ENCODE measurements around the gene ARMH4. TPM values are rescaled to one million over a fixed set of nuclear protein-coding genes. Genes with fewer than 3 reads are reported as not detected.

ARMH4 gene
- total RNA-seq, 1 donor from 2014 or later = 1.4 TPM

- no peak for DNase-seq (ENCODE audit: low read depth in 2 of 2)
Observed at GRCh38 chr14:57970175-57970574, 181.8 kb downstream of the ARMH4 start.

GRCh38 chr14:57963071-57963470 lies 188.9 kb downstream of the ARMH4 start:
- no peak for DNase-seq (ENCODE audit: low read depth in 2 of 2)

- no peak for DNase-seq (ENCODE audit: low read depth in 2 of 2)
Observed at GRCh38 chr14:57962325-57963035, 189.5 kb downstream of the ARMH4 start.

- no peak for DNase-seq (ENCODE audit: low read depth in 2 of 2)
Observed at GRCh38 chr14:57961786-57962060, 190.3 kb downstream of the ARMH4 start.

- no peak for DNase-seq (ENCODE audit: low read depth in 2 of 2)
Observed at GRCh38 chr14:57960946-57961785, 190.8 kb downstream of the ARMH4 start.

GRCh38 chr14:57957441-57957840 lies 194.6 kb downstream of the ARMH4 start:
- DNase-seq (ENCODE audit: low read depth in 2 of 2) = no peak

Other genes starting within 250 kb of the ARMH4 start
- gene ACTR10, start 47.9 kb upstream of the ARMH4 start, total RNA-seq = 24.9 and 27.7 TPM in 2 replicates
- gene PSMA3, start 92.6 kb upstream of the ARMH4 start, total RNA-seq = 106 and 120 TPM in 2 replicates
- gene ARID4A, start 146.3 kb upstream of the ARMH4 start, total RNA-seq = 8.7 and 10.6 TPM in 2 replicates
- not detected in 2 replicates for gene TOMM20L, start 243.7 kb upstream of the ARMH4 start, total RNA-seq